GM18526 (cell line): ENCODE results near the gene TSPAN17.

Experiments used
- POLR2A ChIP-seq: IDR thresholded peaks from 3 replicates; pipeline ENCODE4 v1.6.1; 2011; ENCODE audit not compliant: insufficient read length; ENCODE audit errors: extremely low read depth

TSPAN17 gene

DNA sequence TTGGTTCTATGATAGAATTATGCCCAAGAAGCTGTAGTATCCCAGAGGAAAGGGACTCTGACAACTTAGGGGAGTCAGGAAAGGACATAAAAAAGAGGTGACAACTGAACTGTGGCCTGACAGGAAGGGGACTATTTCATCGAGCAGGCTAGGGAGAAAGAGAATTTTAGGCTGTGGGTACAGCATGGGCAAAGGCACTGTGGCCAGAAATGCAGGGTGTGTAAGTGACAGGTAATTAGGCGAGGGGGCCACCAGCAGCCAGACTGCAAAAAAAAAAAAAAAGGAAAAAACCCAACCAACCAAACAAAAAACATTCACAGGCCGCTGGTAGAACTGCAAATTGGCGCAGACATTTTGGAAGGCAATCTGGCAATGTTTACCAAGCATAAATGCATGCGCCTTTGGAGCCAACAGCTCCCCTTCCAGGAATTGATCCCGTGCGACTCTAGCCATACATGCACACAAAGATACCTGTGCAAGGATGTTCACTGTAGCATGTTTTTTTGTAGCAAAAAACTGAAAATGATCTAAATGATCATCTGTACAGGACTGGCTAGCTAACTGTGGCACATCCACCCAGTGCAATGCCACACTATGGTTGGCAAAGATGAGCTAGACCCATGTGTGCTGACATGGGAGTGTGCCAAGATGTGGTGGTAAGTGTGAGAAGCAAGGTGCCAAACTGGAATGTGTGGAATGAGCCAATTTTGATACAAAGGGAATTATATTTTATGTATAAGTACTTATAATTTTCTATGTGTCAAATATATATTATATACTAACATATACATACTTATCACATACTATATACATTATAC lies 15.7 kb upstream of the TSPAN17 start:
- TF ChIP-seq POLR2A: no peak

DNA sequence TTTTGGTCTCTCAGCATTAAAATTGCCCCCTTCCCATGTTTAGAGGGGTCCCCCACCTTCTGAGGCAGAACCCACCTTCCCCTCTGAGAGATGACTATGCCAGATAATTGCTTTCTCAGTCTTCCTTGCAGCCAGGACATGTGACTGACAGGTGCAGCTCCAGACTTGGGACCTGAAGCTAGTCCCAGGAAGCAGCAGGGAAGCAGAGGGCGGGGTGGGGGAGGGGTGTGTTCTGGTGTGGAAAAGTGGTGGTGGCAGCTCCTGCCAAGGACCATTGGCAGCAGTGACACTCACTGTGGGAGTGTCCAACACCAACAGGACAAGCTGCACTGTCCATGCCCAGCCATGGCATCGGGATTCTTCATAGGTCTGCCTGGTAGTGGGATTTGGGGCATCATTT lies 14.5 kb upstream of the TSPAN17 start:
- no peak for TF ChIP-seq POLR2A

DNA sequence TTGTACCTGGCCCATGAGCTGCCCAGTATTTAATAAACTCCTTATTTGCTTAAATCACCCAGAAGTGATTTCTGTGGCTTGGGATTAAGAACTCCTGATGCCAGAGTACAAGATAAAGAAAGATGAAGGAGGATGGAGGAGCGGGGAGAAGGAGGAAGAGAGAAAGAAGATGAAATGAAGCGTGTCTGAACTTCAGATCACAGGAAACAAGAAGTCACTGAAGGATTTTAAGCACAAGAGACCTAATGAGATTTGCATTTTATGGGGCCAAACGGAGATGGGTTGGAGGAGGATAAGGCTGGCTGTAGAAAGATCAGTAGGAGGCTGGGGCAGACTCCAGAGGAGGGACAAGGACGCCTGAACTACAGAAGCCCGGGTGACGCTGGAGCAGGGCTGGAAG lies 13.7 kb upstream of the TSPAN17 start:
- no peak for TF ChIP-seq POLR2A

DNA sequence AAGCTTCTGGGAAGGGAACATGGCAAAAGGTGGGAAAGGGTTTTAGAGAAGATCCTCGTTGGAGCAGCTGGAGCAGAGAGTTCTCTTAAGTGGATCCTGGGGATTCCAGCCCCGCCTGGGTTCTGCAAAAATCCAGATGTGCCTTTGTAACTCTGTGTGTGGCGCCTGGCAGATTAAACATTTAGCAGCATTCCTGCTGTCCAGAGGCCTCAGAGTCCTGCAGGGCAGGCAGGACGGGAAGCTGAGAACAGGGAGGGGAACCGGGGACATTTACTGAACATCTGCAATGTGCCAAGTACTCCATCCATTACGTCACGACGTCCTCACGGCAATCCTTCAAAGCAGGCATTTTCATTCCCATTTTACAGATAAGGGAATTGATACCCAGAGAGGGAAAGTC lies 10.9 kb upstream of the TSPAN17 start:
- no peak for TF ChIP-seq POLR2A

DNA sequence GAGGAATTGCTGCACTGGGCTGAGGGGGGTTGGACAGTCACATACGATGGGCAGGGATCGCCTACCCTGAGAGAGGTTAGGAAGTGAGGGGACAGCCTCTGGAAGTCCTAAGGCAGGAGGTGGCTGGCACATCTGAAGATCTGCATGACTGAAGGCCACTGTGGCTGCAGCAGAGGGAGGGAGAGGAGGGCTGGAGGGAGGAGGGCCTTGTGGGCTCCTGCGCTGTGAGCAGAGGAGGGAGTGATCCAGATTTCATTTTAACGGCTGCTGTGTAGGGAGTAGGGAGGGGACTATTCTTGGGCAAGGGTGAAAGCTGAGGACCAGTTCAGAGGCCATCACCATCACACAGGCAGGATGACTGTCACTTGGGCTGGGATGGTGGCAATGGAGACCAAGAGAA lies 9.7 kb upstream of the TSPAN17 start:
- TF ChIP-seq POLR2A: no peak

DNA sequence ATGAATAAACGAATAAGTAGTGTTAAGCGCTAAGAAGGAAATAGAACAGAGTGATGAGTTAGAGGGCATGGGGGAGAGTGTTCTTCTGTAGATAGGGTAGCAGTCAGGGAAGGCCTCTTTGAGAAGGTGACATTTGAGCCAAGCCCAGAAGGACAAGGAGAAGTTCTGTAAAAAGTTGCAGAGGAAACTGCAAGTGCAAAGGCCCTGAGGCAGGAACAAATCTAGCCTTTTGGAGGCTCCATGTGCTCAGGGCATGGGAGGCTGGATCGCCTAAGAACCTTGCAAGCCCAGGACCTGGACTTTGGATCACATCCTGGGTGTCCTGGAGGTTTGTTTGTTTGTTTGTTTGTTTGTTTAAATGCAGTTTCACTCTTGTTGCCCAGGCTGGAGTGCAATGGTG lies 8.8 kb upstream of the TSPAN17 start:
- TF ChIP-seq POLR2A: no peak

DNA sequence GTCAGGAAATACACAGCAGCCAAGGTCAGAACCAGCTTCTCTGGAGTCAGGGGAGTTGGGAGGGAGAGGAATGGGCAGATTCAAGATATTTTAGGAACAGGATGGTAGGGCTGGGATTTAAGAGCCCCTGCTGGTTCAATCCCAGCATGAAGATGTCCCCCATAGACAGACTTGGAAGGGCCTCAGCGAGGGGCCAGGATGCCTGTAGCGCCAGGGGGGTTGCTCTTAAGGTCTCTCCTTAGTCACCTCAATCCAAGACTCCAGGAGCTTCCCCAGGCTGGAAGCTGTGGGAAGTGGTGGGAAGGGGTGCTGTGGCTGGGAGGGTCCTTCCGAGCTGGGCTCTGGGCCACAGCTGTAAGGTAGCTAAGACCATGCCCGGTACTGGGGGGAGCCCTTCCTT lies 8.1 kb upstream of the TSPAN17 start:
- TF ChIP-seq POLR2A: no peak

DNA sequence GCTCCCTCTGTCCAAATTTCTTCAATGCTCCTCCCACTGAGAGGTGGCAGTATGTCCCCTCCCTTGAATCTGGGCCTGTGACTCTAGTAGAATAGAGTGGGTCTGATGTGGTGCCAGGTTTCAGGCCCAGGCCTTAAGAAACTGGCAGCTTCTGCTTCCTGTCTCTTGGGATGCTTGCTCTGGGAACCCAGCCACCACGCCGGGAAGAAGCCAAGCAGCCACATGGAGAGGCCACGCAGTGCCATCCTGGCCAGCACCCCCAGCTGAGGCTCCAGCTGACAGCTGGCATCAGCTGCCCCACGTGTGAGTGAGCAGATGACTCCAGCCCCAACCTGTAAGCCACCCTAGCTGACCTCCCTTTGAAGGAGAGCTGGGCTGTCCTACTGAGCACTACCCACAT lies 7.3 kb upstream of the TSPAN17 start:
- TF ChIP-seq POLR2A: no peak

DNA sequence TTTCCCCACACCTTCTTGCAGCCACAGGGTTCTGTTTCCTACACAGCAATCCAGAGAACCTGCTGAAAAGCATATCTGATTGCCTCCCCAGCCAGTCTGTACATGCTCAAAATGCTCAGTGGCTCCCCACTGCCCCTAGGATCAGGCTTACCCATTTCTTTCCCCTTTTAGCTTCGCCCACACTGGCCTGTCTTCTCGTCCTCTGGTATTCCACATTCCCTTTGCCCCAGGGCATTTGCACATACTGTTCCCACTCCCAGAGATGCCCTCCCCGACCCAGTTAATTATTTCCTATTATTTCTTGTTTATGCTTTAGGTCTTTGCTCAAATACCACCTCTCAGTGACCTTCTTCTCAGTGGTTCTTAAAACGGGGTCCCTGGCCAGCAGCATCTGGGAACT lies 6.7 kb upstream of the TSPAN17 start:
- TF ChIP-seq POLR2A: no peak

DNA sequence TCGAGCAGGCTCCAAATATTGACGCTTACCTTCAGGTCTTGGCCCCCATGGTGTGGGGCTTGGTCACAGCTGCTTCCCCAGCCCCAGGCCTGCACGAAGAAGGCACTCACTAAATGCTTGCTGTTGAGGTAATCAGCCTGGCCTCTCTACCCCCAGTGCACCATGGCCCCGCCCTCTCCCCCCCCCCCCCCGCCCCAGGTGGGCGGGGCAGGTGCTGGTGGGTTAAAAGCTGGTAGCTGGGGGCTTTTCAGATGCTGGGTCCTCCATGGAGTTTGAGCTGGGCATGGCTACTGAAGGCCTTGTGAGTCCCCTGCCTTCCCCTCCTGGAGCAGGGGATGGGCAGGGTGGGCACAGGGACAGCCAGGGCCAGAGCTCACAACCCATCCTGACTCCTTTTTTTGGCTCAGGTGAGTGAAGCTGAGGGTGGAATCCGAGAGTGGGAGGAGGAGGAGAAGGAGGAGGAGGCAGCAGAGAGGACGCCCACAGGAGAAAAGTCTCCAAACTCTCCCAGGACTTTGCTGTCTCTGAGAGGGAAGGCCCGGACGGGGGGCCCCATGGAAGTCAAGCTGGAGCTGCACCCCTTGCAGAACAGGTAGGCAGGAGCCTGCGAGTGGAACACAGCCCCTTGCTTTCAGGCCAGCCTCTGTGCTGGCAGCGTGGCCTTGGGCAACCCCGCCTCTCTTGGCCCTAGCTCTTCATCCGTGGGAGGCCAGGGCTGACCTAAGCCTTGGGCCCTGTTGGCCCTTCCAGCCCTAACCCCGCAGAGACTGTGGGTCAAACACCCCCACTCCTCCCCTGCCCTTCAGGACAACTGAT lies 4.4 kb upstream of the TSPAN17 start:
- no peak for TF ChIP-seq POLR2A

DNA sequence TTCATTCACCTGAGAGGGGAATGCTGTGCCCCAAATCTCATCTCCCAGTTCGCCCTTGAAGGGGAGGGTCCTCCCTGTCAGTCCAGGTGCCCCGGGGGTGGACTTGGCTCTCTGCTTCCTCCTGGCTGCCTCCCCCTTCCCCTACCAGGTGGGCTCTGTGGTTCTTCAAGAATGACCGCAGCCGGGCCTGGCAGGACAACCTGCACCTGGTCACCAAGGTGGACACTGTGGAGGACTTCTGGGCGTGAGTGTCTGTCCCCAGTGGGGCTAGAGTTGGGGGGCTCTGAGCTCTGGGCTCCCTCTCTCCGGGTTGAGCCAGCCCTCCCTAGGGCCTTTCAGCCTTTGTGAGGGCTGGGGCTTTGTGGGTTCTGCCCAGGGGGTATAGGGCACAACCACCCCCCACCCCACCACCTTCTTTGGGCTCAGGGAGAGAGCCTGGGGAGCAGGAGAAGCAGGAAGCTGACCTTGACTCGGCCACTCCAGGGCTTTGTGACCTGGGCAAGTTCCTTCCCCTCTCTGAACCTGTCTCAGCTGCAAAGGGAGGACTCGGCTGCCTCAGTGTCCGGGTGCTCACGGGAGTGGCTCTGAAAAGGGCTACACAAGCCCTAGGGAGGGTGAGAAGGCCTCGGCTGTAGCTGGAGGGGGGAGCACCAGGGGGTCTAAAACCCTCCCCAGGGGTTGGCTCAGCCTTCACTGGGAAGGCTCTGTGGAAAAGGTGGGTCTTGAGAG lies 3.6 kb upstream of the TSPAN17 start:
- no peak for TF ChIP-seq POLR2A

DNA sequence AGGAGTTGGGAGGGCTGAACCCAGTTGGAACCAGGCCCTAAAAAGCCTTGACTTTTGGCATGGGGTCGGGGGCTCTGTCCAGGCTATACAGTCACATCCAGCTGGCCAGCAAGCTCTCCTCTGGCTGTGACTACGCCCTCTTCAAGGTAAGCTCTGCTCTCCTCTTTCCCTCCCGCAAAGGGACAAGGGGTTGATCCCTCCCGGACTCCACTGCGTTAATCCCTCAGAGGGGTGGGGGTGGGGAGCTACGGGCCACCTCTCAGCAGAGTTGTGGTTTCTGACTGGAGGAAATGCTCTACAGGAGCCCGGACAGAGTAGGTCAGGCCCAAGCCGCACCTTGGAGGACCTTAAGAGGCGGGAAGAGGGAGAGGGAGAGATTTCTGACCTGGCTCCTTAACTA lies 3.0 kb upstream of the TSPAN17 start:
- no peak for TF ChIP-seq POLR2A

DNA sequence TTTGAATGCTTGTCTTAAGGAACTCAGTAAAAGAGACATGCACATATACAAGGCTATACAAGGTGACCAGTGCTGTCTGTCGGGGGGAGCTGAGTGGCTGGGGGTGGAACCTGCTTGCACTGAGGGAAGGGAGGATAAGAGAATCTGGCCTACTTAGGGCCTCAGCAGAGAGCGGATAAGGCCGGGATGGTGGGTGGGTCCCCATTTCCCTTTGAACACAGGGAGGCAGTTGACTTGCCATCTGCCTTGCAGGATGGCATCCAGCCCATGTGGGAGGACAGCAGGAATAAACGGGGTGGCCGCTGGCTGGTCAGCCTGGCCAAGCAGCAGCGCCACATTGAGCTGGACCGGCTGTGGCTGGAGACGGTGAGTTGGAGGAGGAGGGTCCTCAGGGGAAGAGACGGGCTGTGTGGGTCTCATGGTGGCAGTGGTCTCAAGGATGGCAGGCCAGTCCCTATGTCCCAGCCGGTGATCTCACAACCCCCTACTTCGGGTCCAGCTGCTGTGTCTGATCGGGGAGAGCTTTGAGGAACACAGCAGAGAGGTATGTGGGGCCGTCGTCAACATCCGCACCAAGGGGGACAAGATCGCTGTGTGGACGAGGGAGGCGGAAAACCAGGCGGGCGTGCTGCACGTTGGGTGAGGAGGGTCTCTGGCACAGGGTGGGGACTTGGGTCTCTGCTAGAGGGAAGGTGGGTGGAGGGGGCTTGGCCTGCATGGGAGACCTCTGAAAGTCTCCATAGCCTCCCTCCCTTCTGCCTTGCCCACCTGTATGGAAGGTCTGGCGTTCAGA lies 2.2 kb upstream of the TSPAN17 start:
- no peak for TF ChIP-seq POLR2A

DNA sequence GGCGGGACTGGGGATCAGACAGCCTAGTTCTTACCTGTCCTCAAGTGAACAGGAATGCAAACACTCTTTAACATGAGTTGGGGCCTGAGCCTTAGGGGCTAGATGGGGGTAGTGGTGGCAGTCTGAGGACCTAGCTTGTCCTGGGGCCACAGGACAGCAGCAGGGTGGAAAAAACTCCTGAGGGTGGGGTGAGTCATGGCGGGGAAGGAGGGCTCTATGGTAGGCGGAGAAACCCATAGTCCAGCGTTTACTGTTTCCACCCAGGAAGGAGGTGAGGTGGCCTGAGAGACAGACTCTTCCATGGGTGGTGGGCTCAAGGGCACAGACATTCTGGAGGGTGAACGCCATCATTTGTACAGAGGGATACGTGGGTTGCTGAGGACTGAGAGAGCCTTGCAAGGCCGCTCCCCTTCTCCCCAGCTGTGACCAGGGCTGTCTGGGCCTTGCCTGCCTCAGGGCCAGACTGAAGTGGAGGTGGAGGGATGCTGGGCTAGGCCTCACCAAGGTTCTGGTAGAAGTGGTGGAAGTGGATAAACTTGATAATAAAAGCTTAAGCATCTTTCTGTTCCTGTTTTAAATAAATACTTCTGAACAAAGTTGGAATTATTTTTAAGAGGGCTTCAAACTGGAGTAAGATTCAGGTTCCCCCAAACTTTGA lies 1.1 kb upstream of the TSPAN17 start:
- no peak for TF ChIP-seq POLR2A

DNA sequence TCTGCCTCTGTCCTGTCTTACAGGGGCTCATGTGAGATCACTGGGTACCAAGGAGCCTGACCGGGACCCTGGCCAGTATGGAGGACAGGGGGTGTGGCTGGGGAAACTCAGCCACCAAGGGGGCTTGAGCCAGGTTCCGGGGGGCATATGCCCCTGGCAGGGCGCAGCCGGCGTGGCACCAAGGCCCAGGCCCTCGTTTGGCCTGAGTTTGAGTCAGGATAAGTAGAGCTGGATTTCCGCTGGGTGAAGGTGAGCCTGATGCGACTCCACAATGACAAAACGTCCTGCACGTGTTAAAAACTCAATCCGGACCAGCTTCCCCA lies 616 bp upstream of the TSPAN17 start:
- TF ChIP-seq POLR2A: no peak
